Spleen (tissue), 11 donors: ENCODE measurements around the gene CD19. TPM values are rescaled to one million over a fixed set of nuclear protein-coding genes. Genes with fewer than 3 reads are reported as not detected.

ENCODE experiments used
- DNase-seq: peaks from one replicate; pipeline ENCODE4 v3.0.0-alpha.2; 2020
- H3K27ac ChIP-seq, 8 donors: fragments of 200-600 bp; sonication (generic) in 7 of 8; 1 replicate in 4 of 8; 2 replicates in 4 of 8; pipeline versions ENCODE4 v1.5.0 to v1.8.0; 2016 to 2021; ENCODE audit warnings: inconsistent platforms in 4 of 8, mild to moderate bottlenecking in 4 of 8, moderate library complexity in 1 of 8
- H3K27me3 ChIP-seq, 7 donors: fragments of 200-600 bp; sonication (generic) in 6 of 7; replicated peaks in 1 of 7; 1 replicate in 4 of 7; 2 replicates in 3 of 7; pipeline versions ENCODE4 v1.5.0 to v1.8.0; 2016 to 2021; ENCODE audit warnings: inconsistent platforms in 3 of 7, mild to moderate bottlenecking in 1 of 7
- H3K36me3 ChIP-seq, 6 donors: fragments of 200-600 bp; sonication (generic) in 5 of 6; 1 replicate in 4 of 6; 2 replicates in 2 of 6; pipeline versions ENCODE4 v1.5.0 to v1.8.0; 2016 to 2021; ENCODE audit warnings: inconsistent platforms in 2 of 6
- H3K4me1 ChIP-seq, 6 donors: fragments of 200-600 bp; sonication (generic) in 5 of 6; 1 replicate in 3 of 6; 2 replicates in 3 of 6; pipeline versions ENCODE4 v1.5.0 to v1.8.0; 2016 to 2021; ENCODE audit warnings: inconsistent platforms in 3 of 6
- H3K4me3 ChIP-seq, 8 donors: fragments of 200-600 bp; sonication (generic) in 7 of 8; 1 replicate in 4 of 8; 2 replicates in 4 of 8; pipeline versions ENCODE4 v1.5.0 to v1.8.0; 2016 to 2021; ENCODE audit warnings: inconsistent platforms in 4 of 8, mild to moderate bottlenecking in 4 of 8, moderate library complexity in 2 of 8
- H3K9me3 ChIP-seq, 8 donors: fragments of 200-600 bp; sonication (generic) in 7 of 8; 1 replicate in 4 of 8; 2 replicates in 4 of 8; pipeline versions ENCODE4 v1.5.0 to v1.8.0; 2016 to 2021; ENCODE audit warnings: inconsistent platforms in 4 of 8
- CTCF ChIP-seq, 11 experiments: fragments of 200-600 bp in 7 of 11; fragments of 450-650 bp in 4 of 11; sonication (generic) in 4 of 11; IDR thresholded peaks in 8 of 11; conservative IDR thresholded peaks in 3 of 11; 1 replicate in 7 of 11; 2 replicates in 4 of 11; pipeline versions ENCODE4 v1.4.0 to v1.8.0; 2016 to 2021; ENCODE audit warnings: antibody characterized with exemption in 11 of 11, inconsistent platforms in 4 of 11, mild to moderate bottlenecking in 1 of 11
- POLR2A ChIP-seq, 3 donors: fragments of 450-650 bp; IDR thresholded peaks; one replicate each; pipeline ENCODE4 v1.5.1; 2017; ENCODE audit warnings: antibody characterized with exemption in 3 of 3, mild to moderate bottlenecking in 1 of 3
- POLR2AphosphoS5 ChIP-seq, 3 donors: sonication (generic); formaldehyde crosslinking; IDR thresholded peaks; one replicate each; pipeline ENCODE4 v1.5.1; 2017; ENCODE audit warnings: antibody characterized with exemption in 3 of 3
- WGBS, 5 donors: extraction: QIAGEN DNeasy Blood & Tissue Kit in 3 of 5; methylation state at CpG; one replicate each; pipeline versions ENCODE4 v1.1.5 to v1.1.7; 2013 to 2018; 5-methylcytosine and 5-hydroxymethylcytosine counted together
- intact Hi-C: fragments of 100-400 bp; cut with DNase I; formaldehyde crosslinking; loops from one replicate; pipeline ENCODE4 v1.15.0; 2023; ENCODE audit warnings: low total_unique reads
- polyA plus RNA-seq, 3 donors: library from polyadenylated mRNA; stranded (reverse); fragments of 200-250 nt; gene quantifications; one replicate each; pipeline ENCODE4 v1.2.1, GENCODE V29; 2013
- total RNA-seq, 7 donors: library from RNA; depleted of rRNA in 3 of 7; stranded (reverse); fragments of >200 nt in 3 of 7; fragmentation: NEBNext Ultra II Directional in 4 of 7; extraction: Animal tissue kit (Norgen Biotek cat#: 25700) in 4 of 7; gene quantifications; one replicate each; pipeline versions ENCODE4 v1.1.0 to v1.2.1, GENCODE V29; 2016 to 2021
- donor health status: healthy with polysubstance abuse.
- donor health status: DM: no; HTN: no; CAD: no; lungs with moderate emphysema.
- donor health status: DM: no; HTN: no; CAD: no.
- donor health status: Bipolar disorder and iron deficiency.
- donor health status: healthy.
- donor health status: DM: no; HTN: no; CAD: no.
- donor health status: DM: yes; HTN: yes; CAD: no.

CD19 gene
- total and polyA plus RNA-seq, 10 donors: 77.0 to 312 (median 109) TPM

GRCh38 chr16:28902909-28903308 is 28.9 kb upstream of the CD19 start:
- intact Hi-C loops: no loop called here
- TF ChIP-seq POLR2A (IDR thresholded peaks at IDR 0.05) (no peak), CTCF (IDR thresholded peaks at IDR 0.05 in 8 of 11, conservative IDR thresholded peaks at IDR 0.05 in 3 of 11) (no peak), POLR2AphosphoS5 (IDR thresholded peaks at IDR 0.05) (peak; percentile 43 to 69 (median 53))
- peaks cover 0 to 19% (median 3%) of the 10 kb centered on the region in 6 donors for H3K4me1 ChIP-seq
- H3K4me3 ChIP-seq: no peak overlapping the region
- peak overlapping the region in 1 of 8 donors; percentile 38 for H3K27ac ChIP-seq
- H3K9me3 ChIP-seq: no peaks in the 10 kb centered on the region
- DNase-seq: no peak
- WGBS, 5 donors: 23 to 42% (median 29%) methylated on average over 10 to 11 of the region's 11 CpGs
- H3K27me3 ChIP-seq: no peaks in the 10 kb centered on the region
- H3K36me3 ChIP-seq: peaks cover 0 to 45% (median 39%) of the 10 kb centered on the region in 6 donors

GRCh38 chr16:28903344-28904042 is 28.3 kb upstream of the CD19 start:
- Histone ChIP-seq H3K27me3 (no peaks in the 10 kb centered on the region), H3K9me3 (no peaks in the 10 kb centered on the region), H3K36me3 (peaks cover 2 to 50% (median 44%) of the 10 kb centered on the region in 6 donors), H3K27ac (no peak overlapping the region), H3K4me1 (peaks cover 0 to 19% (median 3%) of the 10 kb centered on the region in 6 donors), H3K4me3 (no peak overlapping the region)
- intact Hi-C loops: no loop called here
- no peak for TF ChIP-seq CTCF (IDR thresholded peaks at IDR 0.05 in 8 of 11, conservative IDR thresholded peaks at IDR 0.05 in 3 of 11)
- peak; percentile 4 to 41 (median 4) for TF ChIP-seq POLR2AphosphoS5 (IDR thresholded peaks at IDR 0.05)
- DNase-seq: no peak
- 85 to 89% (median 87%) methylated on average over 20 to 29 of the region's 29 CpGs for WGBS, 5 donors

DNA sequence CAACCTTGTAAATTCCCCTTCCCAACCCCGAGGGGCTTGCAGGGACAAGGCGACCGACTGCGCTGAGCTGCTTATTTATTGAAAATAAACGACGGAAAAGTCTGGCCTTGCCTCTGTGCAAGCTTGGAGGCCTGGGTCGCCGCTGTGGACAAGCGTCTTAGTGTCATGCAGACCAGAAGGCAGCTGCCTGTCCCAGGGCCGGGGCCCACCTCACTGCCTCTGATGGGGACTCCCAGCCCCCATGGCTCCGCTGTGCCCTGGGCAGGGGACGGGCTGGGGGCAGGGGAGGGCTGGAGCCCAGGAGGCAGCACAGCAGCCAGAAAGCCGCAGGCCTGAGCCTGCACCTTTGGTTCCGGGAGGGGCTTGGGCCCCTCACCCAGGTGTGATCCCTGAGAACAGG is 27.4 kb upstream of the CD19 start:
- no peaks in the 10 kb centered on the region for H3K27me3 ChIP-seq
- WGBS, 5 donors: 87 to 91% (median 90%) methylated on average over 8 to 14 of the region's 14 CpGs
- intact Hi-C loops: no loop called here
- H3K4me1 ChIP-seq: peaks cover 0 to 23% (median 3%) of the 10 kb centered on the region in 6 donors
- H3K4me3 ChIP-seq: no peak overlapping the region
- no peak overlapping the region for H3K27ac ChIP-seq
- no peaks in the 10 kb centered on the region for H3K9me3 ChIP-seq
- TF ChIP-seq CTCF (IDR thresholded peaks at IDR 0.05 in 8 of 11, conservative IDR thresholded peaks at IDR 0.05 in 3 of 11): no peak
- no peak for TF ChIP-seq POLR2AphosphoS5 (IDR thresholded peaks at IDR 0.05)
- no peak for TF ChIP-seq POLR2A (IDR thresholded peaks at IDR 0.05)
- DNase-seq: no peak
- peaks cover 2 to 59% (median 51%) of the 10 kb centered on the region in 6 donors for H3K36me3 ChIP-seq

- WGBS, 5 donors: 91 to 98% (median 94%) methylated on average over 15 to 16 of the region's 16 CpGs
- intact Hi-C loops: no loop called here
- TF ChIP-seq POLR2AphosphoS5 (IDR thresholded peaks at IDR 0.05) (no peak), POLR2A (IDR thresholded peaks at IDR 0.05) (no peak), CTCF (IDR thresholded peaks at IDR 0.05 in 8 of 11, conservative IDR thresholded peaks at IDR 0.05 in 3 of 11) (no peak)
These were observed 26.9 kb upstream of the CD19 start for GRCh38 chr16:28904828-28905227.

More at GRCh38 chr16:28904828-28905227, 26.9 kb upstream of the CD19 start:
- DNase-seq: no peak
- H3K27me3 ChIP-seq: no peaks in the 10 kb centered on the region
- H3K9me3 ChIP-seq: no peaks in the 10 kb centered on the region
- H3K36me3 ChIP-seq: peaks cover 2 to 64% (median 53%) of the 10 kb centered on the region in 6 donors
- H3K27ac ChIP-seq: no peak overlapping the region
- no peak overlapping the region for H3K4me3 ChIP-seq
- H3K4me1 ChIP-seq: peaks cover 0 to 28% (median 3%) of the 10 kb centered on the region in 6 donors
